ENCODE data around the gene PCDHA8.
"Not testable (repeated sequence)": the region's sequence is repeated elsewhere in the genome, so short reads cannot be mapped to it uniquely, and the experiment has no call there.

PCDHA8 gene

DNA sequence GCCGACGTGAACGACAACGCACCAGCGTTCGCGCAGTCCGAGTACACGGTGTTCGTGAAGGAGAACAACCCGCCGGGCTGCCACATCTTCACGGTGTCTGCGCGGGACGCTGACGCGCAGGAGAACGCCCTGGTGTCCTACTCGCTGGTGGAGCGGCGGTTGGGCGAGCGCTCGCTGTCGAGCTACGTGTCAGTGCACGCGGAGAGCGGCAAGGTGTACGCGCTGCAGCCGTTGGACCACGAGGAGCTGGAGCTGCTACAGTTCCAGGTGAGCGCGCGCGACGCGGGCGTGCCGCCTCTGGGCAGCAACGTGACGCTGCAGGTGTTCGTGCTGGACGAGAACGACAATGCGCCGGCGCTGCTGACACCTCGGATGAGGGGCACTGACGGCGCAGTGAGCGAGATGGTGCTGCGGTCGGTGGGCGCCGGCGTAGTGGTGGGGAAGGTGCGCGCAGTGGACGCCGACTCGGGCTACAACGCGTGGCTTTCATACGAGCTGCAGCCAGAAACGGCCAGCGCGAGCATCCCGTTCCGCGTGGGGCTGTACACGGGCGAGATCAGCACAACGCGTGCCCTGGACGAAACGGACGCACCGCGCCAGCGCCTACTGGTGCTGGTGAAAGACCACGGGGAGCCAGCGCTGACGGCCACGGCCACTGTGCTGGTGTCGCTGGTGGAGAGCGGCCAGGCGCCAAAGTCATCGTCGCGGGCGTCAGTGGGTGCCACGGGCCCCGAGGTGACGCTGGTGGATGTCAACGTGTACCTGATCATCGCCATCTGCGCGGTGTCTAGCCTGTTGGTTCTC, 9.0 kb downstream of the PCDHA8 start:
- H3K4me3 Mint-ChIP-seq; H3K36me3 Mint-ChIP-seq; H3K4me1 Mint-ChIP-seq (ENCODE audit: low read depth); H3K27ac Mint-ChIP-seq: not testable (repeated sequence)
- Mint-ChIP-seq H3K27me3 (peaks cover 32% of the 10 kb centered on the region), H3K9me3 (ENCODE audit: low read depth) (peaks cover 18% of the 10 kb centered on the region)

DNA sequence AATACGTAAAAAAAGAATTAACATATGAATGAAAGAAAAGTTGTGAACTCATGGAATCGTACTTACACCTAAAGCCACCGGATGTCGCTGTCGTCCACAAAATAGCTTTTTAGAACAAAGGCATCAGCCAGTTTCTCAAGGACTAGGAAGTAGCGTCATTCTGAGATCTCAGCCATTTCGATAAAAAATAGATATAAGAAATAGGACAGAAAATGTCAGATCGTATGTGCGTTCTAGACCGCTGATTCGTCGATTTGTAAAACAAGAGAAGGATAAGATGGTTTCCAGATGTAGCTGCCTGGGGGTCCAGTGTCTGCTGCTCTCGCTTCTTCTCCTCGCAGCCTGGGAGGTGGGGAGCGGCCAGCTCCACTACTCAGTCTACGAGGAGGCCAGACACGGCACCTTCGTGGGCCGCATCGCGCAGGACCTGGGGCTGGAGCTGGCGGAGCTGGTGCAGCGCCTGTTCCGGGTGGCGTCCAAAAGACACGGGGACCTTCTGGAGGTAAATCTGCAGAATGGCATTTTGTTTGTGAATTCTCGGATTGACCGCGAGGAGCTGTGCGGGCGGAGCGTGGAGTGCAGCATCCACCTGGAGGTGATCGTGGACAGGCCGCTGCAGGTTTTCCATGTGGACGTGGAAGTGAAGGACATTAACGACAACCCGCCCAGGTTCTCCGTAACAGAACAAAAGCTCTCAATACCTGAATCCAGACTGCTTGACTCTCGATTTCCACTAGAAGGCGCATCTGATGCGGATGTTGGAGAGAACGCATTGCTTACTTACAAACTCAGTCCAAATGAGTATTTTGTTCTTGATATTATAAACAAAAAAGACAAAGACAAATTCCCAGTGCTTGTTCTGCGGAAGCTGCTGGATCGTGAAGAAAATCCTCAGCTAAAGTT, 15.0 kb downstream of the PCDHA8 start, which contains the start of gene PCDHA10:
PCDHA10 (plus strand) TSS at position 126 of the 903 bp plus-strand sequence; CDS start at position 278, 152 bp downstream.
- peaks cover 25% of the 10 kb centered on the region for H3K27me3 Mint-ChIP-seq
- H3K4me1 Mint-ChIP-seq (ENCODE audit: low read depth): no peaks in the 10 kb centered on the region
- peaks cover 18% of the 10 kb centered on the region for H3K9me3 Mint-ChIP-seq (ENCODE audit: low read depth)
- no peak within 1 kb of the TSS for H3K4me3 Mint-ChIP-seq
- no peak within 1 kb of the TSS for H3K27ac Mint-ChIP-seq
- peaks cover 2% of the 10 kb centered on the region for H3K36me3 Mint-ChIP-seq

DNA sequence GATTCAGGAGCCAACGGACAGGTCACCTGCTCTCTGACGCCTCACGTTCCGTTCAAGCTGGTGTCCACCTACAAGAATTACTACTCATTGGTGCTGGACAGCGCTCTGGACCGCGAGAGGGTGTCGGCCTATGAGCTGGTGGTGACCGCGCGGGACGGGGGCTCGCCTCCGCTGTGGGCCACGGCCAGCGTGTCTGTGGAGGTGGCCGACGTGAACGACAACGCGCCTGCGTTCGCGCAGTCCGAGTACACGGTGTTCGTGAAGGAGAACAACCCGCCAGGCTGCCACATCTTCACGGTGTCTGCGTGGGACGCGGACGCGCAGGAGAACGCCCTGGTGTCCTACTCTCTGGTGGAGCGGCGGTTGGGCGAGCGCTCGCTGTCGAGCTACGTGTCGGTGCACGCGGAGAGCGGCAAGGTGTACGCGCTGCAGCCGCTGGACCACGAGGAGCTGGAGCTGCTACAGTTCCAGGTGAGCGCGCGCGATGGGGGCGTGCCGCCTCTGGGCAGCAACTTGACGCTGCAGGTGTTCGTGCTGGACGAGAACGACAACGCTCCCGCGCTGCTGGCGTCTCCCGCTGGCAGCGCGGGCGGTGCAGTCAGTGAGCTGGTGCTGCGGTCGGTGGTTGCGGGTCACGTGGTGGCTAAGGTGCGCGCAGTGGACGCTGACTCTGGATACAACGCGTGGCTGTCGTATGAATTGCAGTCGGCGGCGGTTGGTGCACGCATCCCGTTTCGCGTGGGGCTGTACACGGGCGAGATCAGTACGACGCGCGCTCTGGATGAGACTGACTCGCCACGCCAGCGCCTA, 16.4 kb downstream of the PCDHA8 start:
- H3K9me3 Mint-ChIP-seq (ENCODE audit: low read depth): peaks cover 22% of the 10 kb centered on the region
- no peak overlapping the region for H3K27ac Mint-ChIP-seq
- no peak overlapping the region for H3K4me3 Mint-ChIP-seq
- H3K27me3 Mint-ChIP-seq: peaks cover 31% of the 10 kb centered on the region
- H3K36me3 Mint-ChIP-seq: peaks cover 8% of the 10 kb centered on the region
- no peaks in the 10 kb centered on the region for H3K4me1 Mint-ChIP-seq (ENCODE audit: low read depth)

DNA sequence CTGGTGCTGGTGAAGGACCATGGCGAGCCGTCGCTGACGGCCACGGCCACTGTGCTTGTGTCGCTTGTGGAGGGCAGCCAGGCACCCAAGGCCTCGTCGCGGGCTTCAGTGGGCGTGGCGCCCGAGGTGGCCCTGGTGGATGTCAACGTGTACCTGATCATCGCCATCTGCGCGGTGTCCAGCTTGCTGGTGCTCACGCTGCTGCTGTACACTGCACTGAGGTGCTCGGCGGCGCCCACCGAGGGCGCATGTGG, 16.9 kb downstream of the PCDHA8 start:
- peaks cover 29% of the 10 kb centered on the region for H3K27me3 Mint-ChIP-seq
- H3K9me3 Mint-ChIP-seq (ENCODE audit: low read depth): peaks cover 22% of the 10 kb centered on the region
- H3K27ac Mint-ChIP-seq: no peak overlapping the region
- no peak overlapping the region for H3K4me3 Mint-ChIP-seq
- no peaks in the 10 kb centered on the region for H3K4me1 Mint-ChIP-seq (ENCODE audit: low read depth)
- peaks cover 8% of the 10 kb centered on the region for H3K36me3 Mint-ChIP-seq

DNA sequence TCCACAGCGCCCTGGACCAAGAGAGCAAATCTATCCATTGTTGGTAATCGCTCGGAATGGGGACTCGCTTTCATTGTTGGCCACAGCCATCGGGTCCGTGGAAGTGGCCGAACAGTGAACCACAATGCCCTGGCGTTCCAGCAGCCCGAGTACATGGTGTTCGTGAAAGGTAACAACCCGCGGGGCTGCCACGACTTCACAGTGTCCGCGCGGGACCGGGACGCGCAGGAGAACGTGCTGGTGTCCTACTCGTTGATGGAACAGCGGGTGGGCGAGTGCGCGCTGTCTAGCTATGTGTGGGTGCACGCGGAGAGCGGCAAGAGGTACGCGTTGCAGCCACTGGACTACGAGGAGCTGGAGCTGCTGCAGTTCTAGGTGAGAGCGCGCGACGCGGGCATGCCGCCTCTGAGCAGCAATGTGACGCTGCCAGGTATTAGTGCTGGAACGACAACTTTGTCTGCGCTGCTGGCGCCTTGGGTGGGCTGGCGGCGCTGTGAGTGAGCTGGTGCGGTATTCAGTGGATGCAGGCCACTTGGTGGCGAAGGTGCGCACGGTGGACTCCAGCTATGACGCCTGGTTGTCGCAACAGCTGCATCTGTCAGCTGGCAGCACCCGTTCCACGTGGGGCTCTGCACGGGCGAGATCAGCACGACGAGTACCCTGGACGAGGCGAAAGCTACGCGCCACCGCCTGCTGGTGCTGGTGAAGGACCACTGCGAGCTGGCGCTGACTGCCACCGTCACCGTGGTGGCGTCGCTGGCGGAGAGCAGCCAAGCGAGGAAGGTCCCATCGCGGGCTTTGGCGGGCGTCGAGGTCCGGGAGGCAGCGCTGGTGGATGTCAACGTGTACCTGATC, 21.7 kb downstream of the PCDHA8 start:
- peaks cover 4% of the 10 kb centered on the region for H3K9me3 Mint-ChIP-seq (ENCODE audit: low read depth)
- H3K4me3 Mint-ChIP-seq: no peak overlapping the region
- peaks cover 21% of the 10 kb centered on the region for H3K27me3 Mint-ChIP-seq
- H3K4me1 Mint-ChIP-seq (ENCODE audit: low read depth): no peaks in the 10 kb centered on the region
- no peak overlapping the region for H3K27ac Mint-ChIP-seq
- H3K36me3 Mint-ChIP-seq: peaks cover 6% of the 10 kb centered on the region

DNA sequence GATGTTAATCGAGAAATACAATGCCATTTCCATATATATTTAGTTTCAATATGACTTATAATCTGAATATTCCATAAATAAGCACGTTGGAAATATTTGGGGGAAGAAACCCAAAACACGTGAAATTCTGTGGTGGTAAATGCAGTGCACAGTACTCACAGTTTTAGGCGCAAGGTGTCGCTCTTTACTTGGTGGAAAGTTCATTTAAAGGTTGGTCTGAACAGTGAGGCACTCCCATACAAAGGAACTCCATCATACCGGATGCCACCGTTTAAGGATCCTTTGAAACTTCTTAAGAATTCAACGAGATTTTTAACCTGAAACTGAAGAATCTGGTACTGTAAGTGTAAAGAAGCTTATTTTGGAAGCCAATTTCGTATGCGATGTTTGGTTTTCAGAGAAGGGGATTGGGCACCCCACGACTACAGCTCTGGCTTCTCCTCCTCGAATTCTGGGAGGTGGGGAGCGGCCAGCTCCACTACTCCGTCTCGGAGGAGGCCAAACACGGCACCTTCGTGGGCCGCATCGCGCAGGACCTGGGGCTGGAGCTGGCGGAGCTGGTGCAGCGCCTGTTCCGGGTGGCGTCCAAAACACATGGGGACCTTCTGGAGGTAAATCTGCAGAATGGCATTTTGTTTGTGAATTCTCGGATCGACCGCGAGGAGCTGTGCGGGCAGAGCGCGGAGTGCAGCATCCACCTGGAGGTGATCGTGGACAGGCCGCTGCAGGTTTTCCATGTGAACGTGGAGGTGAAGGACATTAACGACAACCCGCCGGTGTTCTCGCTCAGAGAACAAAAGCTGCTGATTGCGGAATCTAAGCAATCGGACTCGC, 28.0 kb downstream of the PCDHA8 start, which contains the start of gene PCDHA11:
PCDHA11 (plus strand) TSS at position 237 of the 834 bp plus-strand sequence; CDS start at position 384, 147 bp downstream.
- Mint-ChIP-seq H3K36me3 (peaks cover 12% of the 10 kb centered on the region), H3K4me1 (ENCODE audit: low read depth) (no peaks in the 10 kb centered on the region), H3K27me3 (peaks cover 25% of the 10 kb centered on the region), H3K4me3 (no peak within 1 kb of the TSS), H3K9me3 (ENCODE audit: low read depth) (peaks cover 13% of the 10 kb centered on the region), H3K27ac (no peak within 1 kb of the TSS)

DNA sequence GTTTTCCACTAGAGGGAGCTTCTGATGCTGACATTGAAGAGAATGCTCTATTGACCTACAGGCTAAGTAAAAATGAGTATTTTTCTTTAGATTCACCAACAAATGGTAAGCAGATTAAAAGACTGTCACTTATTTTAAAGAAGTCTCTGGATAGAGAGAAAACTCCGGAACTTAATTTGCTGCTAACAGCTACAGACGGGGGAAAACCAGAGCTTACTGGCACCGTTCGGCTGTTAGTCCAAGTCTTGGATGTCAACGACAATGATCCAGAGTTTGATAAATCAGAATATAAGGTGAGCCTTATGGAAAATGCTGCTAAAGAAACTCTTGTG, 28.5 kb downstream of the PCDHA8 start:
- H3K27me3 Mint-ChIP-seq: peaks cover 31% of the 10 kb centered on the region
- peaks cover 17% of the 10 kb centered on the region for H3K36me3 Mint-ChIP-seq
- no peaks in the 10 kb centered on the region for H3K4me1 Mint-ChIP-seq (ENCODE audit: low read depth)
- H3K9me3 Mint-ChIP-seq (ENCODE audit: low read depth): peaks cover 18% of the 10 kb centered on the region
- no peak overlapping the region for H3K27ac Mint-ChIP-seq
- no peak overlapping the region for H3K4me3 Mint-ChIP-seq

DNA sequence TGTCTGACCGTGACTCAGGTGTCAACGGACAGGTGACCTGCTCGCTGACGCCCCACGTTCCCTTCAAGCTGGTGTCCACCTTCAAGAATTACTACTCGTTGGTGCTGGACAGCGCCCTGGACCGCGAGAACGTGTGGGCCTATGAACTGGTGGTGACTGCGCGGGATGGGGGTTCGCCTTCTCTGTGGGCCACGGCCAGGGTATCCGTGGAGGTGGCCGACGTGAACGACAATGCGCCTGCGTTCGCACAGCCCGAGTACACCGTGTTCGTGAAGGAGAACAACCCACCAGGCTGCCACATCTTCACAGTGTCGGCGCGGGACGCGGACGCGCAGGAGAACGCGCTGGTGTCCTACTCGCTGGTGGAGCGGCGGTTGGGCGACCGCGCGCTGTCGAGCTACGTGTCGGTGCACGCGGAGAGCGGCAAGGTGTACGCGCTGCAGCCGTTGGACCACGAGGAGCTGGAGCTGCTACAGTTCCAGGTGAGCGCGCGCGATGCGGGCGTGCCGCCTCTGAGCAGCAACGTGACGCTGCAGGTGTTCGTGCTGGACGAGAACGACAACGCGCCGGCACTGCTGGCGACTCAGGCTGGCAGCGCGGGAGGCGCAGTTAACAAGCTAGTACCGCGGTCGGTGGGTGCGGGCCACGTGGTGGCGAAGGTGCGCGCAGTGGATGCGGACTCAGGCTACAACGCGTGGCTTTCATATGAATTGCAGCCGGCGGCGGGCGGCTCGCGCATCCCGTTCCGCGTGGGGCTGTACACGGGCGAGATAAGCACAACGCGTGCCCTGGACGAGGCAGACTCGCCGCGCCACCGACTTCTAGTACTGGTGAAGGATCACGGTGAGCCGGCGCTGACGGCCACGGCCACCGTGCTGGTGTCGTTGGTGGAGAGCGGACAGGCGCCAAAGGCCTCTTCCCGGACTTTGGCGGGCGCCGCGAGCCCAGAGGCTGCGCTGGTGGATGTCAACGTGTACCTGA, 29.5 kb downstream of the PCDHA8 start:
- H3K27me3 Mint-ChIP-seq: peaks cover 39% of the 10 kb centered on the region
- no peak overlapping the region for H3K4me3 Mint-ChIP-seq
- H3K4me1 Mint-ChIP-seq (ENCODE audit: low read depth): no peaks in the 10 kb centered on the region
- peaks cover 21% of the 10 kb centered on the region for H3K9me3 Mint-ChIP-seq (ENCODE audit: low read depth)
- H3K27ac Mint-ChIP-seq: no peak overlapping the region
- H3K36me3 Mint-ChIP-seq: peaks cover 17% of the 10 kb centered on the region

DNA sequence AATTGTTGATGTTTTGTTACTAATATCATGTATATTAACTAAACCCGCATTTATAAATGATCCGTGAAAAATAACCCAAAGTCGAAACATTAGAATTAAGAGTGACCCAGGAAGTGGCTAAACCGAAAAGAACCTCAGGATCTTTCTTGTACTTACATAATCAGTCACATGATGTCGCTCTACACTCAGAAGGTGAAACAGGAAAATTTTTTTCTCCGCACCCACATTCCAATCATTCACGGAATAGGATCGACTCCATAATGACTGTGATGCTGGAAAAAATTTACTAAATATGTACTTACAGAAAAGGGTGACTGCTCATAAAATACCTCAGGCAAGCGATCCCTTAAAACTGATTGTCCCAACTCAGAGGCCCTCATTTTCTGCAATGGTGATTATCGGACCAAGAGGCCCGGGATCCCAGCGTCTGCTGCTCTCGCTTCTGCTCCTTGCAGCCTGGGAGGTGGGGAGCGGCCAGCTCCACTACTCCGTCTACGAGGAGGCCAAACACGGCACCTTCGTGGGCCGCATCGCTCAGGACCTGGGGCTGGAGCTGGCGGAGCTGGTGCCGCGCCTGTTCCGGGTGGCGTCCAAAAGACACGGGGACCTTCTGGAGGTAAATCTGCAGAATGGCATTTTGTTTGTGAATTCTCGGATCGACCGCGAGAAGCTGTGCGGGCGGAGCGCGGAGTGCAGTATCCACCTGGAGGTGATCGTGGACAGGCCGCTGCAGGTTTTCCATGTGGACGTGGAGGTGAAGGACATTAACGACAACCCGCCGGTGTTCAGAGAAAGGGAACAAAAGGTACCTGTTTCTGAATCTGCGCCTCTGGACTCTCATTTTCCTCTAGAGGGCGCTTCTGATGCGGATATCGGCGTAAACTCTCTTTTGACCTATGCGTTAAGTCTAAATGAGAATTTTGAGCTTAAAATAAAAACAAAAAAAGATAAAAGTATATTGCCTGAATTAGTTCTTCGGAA, 34.4 kb downstream of the PCDHA8 start, which contains the start of gene PCDHA12:
PCDHA12 (plus strand) TSS at position 224 of the 981 bp plus-strand sequence; CDS start at position 389, 165 bp downstream.
- Mint-ChIP-seq H3K27me3 (peaks cover 44% of the 10 kb centered on the region), H3K9me3 (ENCODE audit: low read depth) (peaks cover 30% of the 10 kb centered on the region), H3K36me3 (peaks cover 21% of the 10 kb centered on the region), H3K4me1 (ENCODE audit: low read depth) (no peaks in the 10 kb centered on the region), H3K4me3 (no peak within 1 kb of the TSS), H3K27ac (no peak within 1 kb of the TSS)

DNA sequence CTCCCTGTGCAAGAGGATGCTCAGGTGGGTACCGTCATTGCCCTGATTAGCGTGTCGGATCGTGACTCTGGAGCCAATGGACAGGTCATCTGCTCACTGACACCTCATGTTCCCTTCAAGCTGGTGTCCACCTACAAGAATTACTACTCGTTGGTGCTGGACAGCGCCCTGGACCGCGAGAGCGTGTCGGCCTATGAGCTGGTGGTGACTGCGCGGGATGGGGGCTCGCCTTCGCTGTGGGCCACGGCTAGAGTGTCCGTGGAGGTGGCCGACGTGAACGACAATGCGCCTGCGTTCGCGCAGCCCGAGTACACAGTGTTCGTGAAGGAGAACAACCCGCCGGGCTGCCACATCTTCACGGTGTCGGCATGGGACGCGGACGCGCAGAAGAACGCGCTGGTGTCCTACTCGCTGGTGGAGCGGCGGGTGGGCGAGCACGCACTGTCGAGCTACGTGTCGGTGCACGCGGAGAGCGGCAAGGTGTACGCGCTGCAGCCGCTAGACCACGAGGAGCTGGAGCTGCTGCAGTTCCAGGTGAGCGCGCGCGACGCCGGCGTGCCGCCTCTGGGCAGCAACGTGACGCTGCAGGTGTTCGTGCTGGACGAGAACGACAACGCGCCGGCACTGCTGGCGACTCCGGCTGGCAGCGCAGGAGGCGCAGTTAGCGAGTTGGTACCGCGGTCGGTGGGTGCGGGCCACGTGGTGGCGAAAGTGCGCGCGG, 35.7 kb downstream of the PCDHA8 start:
- peaks cover 40% of the 10 kb centered on the region for H3K9me3 Mint-ChIP-seq (ENCODE audit: low read depth)
- H3K4me3 Mint-ChIP-seq; H3K4me1 Mint-ChIP-seq (ENCODE audit: low read depth); H3K27ac Mint-ChIP-seq: not testable (repeated sequence)
- H3K36me3 Mint-ChIP-seq: peaks cover 30% of the 10 kb centered on the region
- H3K27me3 Mint-ChIP-seq: peaks cover 53% of the 10 kb centered on the region

DNA sequence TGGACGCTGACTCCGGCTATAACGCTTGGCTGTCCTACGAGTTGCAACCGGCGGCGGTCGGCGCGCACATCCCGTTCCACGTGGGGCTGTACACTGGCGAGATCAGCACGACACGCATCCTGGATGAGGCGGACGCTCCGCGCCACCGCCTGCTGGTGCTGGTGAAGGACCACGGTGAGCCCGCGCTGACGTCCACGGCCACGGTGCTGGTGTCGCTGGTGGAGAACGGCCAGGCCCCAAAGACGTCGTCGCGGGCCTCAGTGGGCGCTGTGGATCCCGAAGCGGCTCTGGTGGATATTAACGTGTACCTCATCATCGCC, 36.2 kb downstream of the PCDHA8 start:
- Mint-ChIP-seq H3K4me3 (no peak overlapping the region), H3K27ac (no peak overlapping the region), H3K36me3 (peaks cover 31% of the 10 kb centered on the region), H3K27me3 (peaks cover 52% of the 10 kb centered on the region), H3K9me3 (ENCODE audit: low read depth) (peaks cover 39% of the 10 kb centered on the region), H3K4me1 (ENCODE audit: low read depth) (peaks cover 2% of the 10 kb centered on the region)

Measured in activated naive CD8-positive, alpha-beta T cell (primary cell).